Vagina (tissue), 2 donors: ENCODE data around the gene PTGIS. TPM values are rescaled to one million over a fixed set of nuclear protein-coding genes. Genes with fewer than 3 reads are reported as not detected.
A peak's percentile ranks its signal among the peaks of the same experiment; 100 is the strongest.

Experiments
- DNase-seq, 2 donors: peaks; one replicate each; pipeline ENCODE4 v3.0.0-alpha.2; 2017; ENCODE audit errors: extremely low spot score in 2 of 2
- H3K27ac ChIP-seq: fragments of 200-600 bp; sonication (generic); one replicate; pipeline ENCODE4 v1.5.1; 2019
- H3K27me3 ChIP-seq: fragments of 200-600 bp; sonication (generic); one replicate; pipeline ENCODE4 v1.5.1; 2019
- H3K36me3 ChIP-seq, 2 donors: fragments of 200-600 bp; sonication (generic); one replicate each; pipeline ENCODE4 v1.5.1; 2017 to 2019
- H3K4me1 ChIP-seq: fragments of 200-600 bp; sonication (generic); one replicate; pipeline ENCODE4 v1.5.1; 2019
- H3K4me3 ChIP-seq, 2 donors: fragments of 200-600 bp; sonication (generic); 1 replicate in 1 of 2; 2 replicates in 1 of 2; pipeline ENCODE4 v1.5.1; 2016 to 2019
- H3K9me3 ChIP-seq: fragments of 200-600 bp; sonication (generic); one replicate; pipeline ENCODE4 v1.5.1; 2019
- POLR2A ChIP-seq, 2 donors: fragments of 450-650 bp; IDR thresholded peaks; one replicate each; pipeline ENCODE4 v1.6.1; 2017; ENCODE audit warnings: antibody characterized with exemption in 2 of 2, mild to moderate bottlenecking in 2 of 2, moderate library complexity in 2 of 2
- POLR2AphosphoS5 ChIP-seq, 2 donors: sonication (generic); formaldehyde crosslinking; IDR thresholded peaks; one replicate each; pipeline ENCODE4 v1.9.0; 2017; ENCODE audit warnings: antibody characterized with exemption in 2 of 2, mild to moderate bottlenecking in 2 of 2, low read depth in 1 of 2; ENCODE audit not compliant: insufficient read depth in 1 of 2
- intact Hi-C: fragments of 100-400 bp; cut with DNase I; formaldehyde crosslinking; loops from one replicate; pipeline ENCODE4 v1.15.1; 2023
- total RNA-seq: library from RNA; depleted of rRNA; stranded (reverse); fragments of >200 nt; gene quantifications from one replicate; pipeline ENCODE4 v1.2.3, GENCODE V29; 2016
- TF ChIP-seq, protein P1 (sequence below), 3 experiments: fragments of 450-650 bp in 2 of 3; fragments of 200-600 bp in 1 of 3; sonication (generic) in 1 of 3; IDR thresholded peaks; one replicate each; pipeline ENCODE4 v1.5.1; 2017 to 2019; ENCODE audit warnings: antibody characterized with exemption in 3 of 3, mild to moderate bottlenecking in 2 of 3, moderate library complexity in 2 of 3

The PTGIS gene
- total RNA-seq, 1 donor from 2014 or later: 51.1 TPM

DNA sequence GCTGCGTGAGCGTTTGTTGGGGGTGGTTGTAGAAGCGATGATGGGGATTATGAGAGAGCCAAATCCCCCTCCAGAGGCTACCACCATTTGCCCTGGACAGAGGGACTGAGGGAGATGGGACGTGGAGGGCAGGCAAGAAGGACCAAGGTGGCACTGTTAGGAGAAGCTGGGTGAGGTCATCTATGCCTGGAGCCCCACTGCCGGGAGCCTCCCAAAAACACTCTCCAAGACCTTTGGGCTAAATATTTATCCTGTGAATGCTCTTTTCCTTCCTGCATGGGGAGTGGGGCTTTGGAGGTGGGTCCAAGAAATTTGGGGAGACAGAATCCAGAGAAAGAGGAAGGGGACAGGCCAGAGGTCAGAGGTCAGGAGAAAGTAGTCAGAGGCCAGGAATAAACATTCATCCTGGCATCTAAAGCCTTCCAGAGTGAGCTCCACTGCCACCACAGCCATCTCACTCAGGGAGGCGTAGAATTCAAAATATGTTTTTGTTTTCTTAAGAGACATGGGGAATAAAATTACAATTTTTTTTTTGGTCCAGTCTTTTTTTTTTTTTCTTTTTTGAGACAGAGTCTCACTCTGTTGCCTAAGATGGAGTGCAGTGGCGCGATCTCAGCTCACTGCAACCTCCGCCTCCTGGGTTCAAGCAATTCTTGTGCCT, 17.8 kb upstream of the PTGIS start:
- Histone ChIP-seq H3K4me1 (peaks cover 49% of the 10 kb centered on the region), H3K27me3 (no peaks in the 10 kb centered on the region), H3K9me3 (peaks cover 3% of the 10 kb centered on the region), H3K4me3 (no peak overlapping the region), H3K27ac (peak overlapping the region; percentile 72), H3K36me3 (no peaks in the 10 kb centered on the region)
- TF ChIP-seq, protein P1, sequence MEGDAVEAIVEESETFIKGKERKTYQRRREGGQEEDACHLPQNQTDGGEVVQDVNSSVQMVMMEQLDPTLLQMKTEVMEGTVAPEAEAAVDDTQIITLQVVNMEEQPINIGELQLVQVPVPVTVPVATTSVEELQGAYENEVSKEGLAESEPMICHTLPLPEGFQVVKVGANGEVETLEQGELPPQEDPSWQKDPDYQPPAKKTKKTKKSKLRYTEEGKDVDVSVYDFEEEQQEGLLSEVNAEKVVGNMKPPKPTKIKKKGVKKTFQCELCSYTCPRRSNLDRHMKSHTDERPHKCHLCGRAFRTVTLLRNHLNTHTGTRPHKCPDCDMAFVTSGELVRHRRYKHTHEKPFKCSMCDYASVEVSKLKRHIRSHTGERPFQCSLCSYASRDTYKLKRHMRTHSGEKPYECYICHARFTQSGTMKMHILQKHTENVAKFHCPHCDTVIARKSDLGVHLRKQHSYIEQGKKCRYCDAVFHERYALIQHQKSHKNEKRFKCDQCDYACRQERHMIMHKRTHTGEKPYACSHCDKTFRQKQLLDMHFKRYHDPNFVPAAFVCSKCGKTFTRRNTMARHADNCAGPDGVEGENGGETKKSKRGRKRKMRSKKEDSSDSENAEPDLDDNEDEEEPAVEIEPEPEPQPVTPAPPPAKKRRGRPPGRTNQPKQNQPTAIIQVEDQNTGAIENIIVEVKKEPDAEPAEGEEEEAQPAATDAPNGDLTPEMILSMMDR (IDR thresholded peaks at IDR 0.05): no peak
- intact Hi-C loops: no loop called here
- DNase-seq: no peak

- peaks cover 3% of the 10 kb centered on the region for H3K9me3 ChIP-seq
- DNase-seq: no peak
- H3K4me3 ChIP-seq: no peak overlapping the region
- TF ChIP-seq POLR2A (IDR thresholded peaks at IDR 0.05) (no peak), POLR2AphosphoS5 (IDR thresholded peaks at IDR 0.05; ENCODE audit: insufficient read depth in 1 of 2, low read depth in 1 of 2) (no peak)
- TF ChIP-seq, protein P1 (IDR thresholded peaks at IDR 0.05): no peak
- peak overlapping the region; percentile 72 for H3K27ac ChIP-seq
- intact Hi-C loops: no loop called here
- no peaks in the 10 kb centered on the region for H3K27me3 ChIP-seq
- peaks cover 51% of the 10 kb centered on the region for H3K4me1 ChIP-seq
- no peaks in the 10 kb centered on the region for H3K36me3 ChIP-seq
Measured at GRCh38 chr20:49584418-49585382, 16.8 kb upstream of the PTGIS start.

- Histone ChIP-seq H3K9me3 (peaks cover 3% of the 10 kb centered on the region), H3K27me3 (no peaks in the 10 kb centered on the region), H3K36me3 (no peaks in the 10 kb centered on the region), H3K4me1 (peaks cover 59% of the 10 kb centered on the region), H3K27ac (peak overlapping the region; percentile 72), H3K4me3 (no peak overlapping the region)
- TF ChIP-seq, protein P1 (IDR thresholded peaks at IDR 0.05): no peak
- peak; percentile 26 to 93 for TF ChIP-seq POLR2AphosphoS5 (IDR thresholded peaks at IDR 0.05; ENCODE audit: insufficient read depth in 1 of 2, low read depth in 1 of 2)
- intact Hi-C loops: no loop called here
- peak in 1 of 2 donors; percentile 96 for DNase-seq
Measured at GRCh38 chr20:49583669-49584417, 15.9 kb upstream of the PTGIS start.

DNA sequence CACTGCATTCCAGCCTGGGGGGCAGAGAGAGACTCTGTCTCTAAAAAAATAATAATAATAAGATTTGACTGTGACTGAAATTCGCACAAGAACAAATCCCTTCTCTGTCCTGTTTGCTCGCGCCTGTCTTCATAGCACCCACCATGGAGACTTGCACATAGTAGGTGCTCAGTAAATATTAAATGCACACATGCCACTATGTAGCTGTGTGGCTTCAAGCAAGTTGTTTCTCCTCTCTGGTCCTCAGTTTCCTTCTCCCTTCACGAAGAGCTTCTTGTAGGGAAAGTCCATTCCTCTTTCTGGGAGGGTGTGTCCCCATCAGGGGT, 15.4 kb upstream of the PTGIS start:
- Histone ChIP-seq H3K4me1 (peaks cover 56% of the 10 kb centered on the region), H3K27ac (peak overlapping the region; percentile 1)

More for the DNA sequence above, 15.4 kb upstream of the PTGIS start:
- Histone ChIP-seq H3K4me3 (no peak overlapping the region), H3K36me3 (no peaks in the 10 kb centered on the region), H3K27me3 (no peaks in the 10 kb centered on the region), H3K9me3 (peaks cover 3% of the 10 kb centered on the region)
- DNase-seq: no peak
- TF ChIP-seq, protein P1 (IDR thresholded peaks at IDR 0.05): no peak
- TF ChIP-seq POLR2A (IDR thresholded peaks at IDR 0.05) (no peak), POLR2AphosphoS5 (IDR thresholded peaks at IDR 0.05; ENCODE audit: insufficient read depth in 1 of 2, low read depth in 1 of 2) (no peak)
- intact Hi-C loops: no loop called here
